ENCODE results near the gene PCDHA1.
"Not testable (repeated sequence)": the region's sequence is repeated elsewhere in the genome, so short reads cannot be mapped to it uniquely, and the experiment has no call there.

Gene PCDHA1

DNA sequence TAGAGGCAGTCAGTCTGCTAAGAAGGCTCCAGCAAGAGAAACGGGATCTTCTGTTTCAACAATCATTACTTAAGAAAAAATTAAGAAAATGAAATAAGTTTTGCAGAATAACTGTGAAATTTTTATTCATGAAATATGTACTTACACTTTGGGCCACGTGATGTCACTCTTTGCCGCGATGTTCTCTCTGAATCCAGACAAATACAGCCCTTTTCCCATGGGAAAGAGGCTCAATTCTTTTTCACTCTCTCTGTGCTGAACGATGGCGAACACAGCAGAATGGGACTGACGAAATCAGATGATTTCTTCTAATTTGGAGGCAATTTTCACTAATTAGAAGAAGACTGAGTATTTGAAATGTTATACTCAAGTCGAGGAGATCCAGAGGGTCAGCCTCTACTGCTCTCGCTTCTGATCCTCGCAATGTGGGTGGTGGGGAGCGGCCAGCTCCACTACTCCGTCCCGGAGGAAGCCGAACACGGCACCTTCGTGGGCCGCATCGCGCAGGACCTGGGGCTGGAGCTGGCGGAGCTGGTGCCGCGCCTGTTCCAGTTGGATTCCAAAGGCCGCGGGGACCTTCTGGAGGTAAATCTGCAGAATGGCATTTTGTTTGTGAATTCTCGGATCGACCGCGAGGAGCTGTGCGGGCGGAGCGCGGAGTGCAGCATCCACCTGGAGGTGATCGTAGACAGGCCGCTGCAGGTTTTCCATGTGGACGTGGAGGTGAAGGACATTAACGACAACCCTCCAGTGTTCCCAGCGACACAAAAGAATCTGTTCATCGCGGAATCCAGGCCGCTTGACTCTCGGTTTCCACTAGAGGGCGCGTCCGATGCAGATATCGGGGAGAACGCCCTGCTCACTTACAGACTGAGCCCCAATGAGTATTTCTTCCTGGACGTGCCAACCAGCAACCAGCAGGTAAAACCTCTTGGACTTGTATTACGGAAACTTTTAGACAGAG is 62.5 kb downstream of the PCDHA1 start, which contains the start of gene PCDHA9:
Gene PCDHA9 (plus strand): TSS at position 244 of the 964 bp plus-strand sequence. CDS start 114 bp downstream, at position 358.
- H3K4me3 ChIP-seq (ENCODE audit: low read length); H3K27ac ChIP-seq (ENCODE audit: low read depth, low read length); H3K4me1 ChIP-seq (ENCODE audit: control insufficient read depth, insufficient read depth, low read length); H3K9ac ChIP-seq (ENCODE audit: low read length); H3K36me3 ChIP-seq (ENCODE audit: control insufficient read depth, insufficient read depth, low read length); H3K27me3 ChIP-seq (ENCODE audit: control insufficient read depth, insufficient read depth, low read length): not testable (repeated sequence)

DNA sequence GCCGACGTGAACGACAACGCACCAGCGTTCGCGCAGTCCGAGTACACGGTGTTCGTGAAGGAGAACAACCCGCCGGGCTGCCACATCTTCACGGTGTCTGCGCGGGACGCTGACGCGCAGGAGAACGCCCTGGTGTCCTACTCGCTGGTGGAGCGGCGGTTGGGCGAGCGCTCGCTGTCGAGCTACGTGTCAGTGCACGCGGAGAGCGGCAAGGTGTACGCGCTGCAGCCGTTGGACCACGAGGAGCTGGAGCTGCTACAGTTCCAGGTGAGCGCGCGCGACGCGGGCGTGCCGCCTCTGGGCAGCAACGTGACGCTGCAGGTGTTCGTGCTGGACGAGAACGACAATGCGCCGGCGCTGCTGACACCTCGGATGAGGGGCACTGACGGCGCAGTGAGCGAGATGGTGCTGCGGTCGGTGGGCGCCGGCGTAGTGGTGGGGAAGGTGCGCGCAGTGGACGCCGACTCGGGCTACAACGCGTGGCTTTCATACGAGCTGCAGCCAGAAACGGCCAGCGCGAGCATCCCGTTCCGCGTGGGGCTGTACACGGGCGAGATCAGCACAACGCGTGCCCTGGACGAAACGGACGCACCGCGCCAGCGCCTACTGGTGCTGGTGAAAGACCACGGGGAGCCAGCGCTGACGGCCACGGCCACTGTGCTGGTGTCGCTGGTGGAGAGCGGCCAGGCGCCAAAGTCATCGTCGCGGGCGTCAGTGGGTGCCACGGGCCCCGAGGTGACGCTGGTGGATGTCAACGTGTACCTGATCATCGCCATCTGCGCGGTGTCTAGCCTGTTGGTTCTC is 64.1 kb downstream of the PCDHA1 start:
- H3K27ac ChIP-seq (ENCODE audit: low read depth, low read length); H3K36me3 ChIP-seq (ENCODE audit: control insufficient read depth, insufficient read depth, low read length); H3K4me3 ChIP-seq (ENCODE audit: low read length); H3K9ac ChIP-seq (ENCODE audit: low read length); H3K4me1 ChIP-seq (ENCODE audit: control insufficient read depth, insufficient read depth, low read length); H3K27me3 ChIP-seq (ENCODE audit: control insufficient read depth, insufficient read depth, low read length): not testable (repeated sequence)

- Histone ChIP-seq H3K27me3 (ENCODE audit: control insufficient read depth, insufficient read depth, low read length) (no peaks in the 10 kb centered on the region), H3K27ac (ENCODE audit: low read depth, low read length) (no peak within 1 kb of the TSS), H3K36me3 (ENCODE audit: control insufficient read depth, insufficient read depth, low read length) (no peaks in the 10 kb centered on the region), H3K4me3 (ENCODE audit: low read length) (no peak within 1 kb of the TSS), H3K4me1 (ENCODE audit: control insufficient read depth, insufficient read depth, low read length) (no peaks in the 10 kb centered on the region), H3K9ac (ENCODE audit: low read length) (no peak within 1 kb of the TSS)
Measured at GRCh38 chr5:140855772-140856674, 70.1 kb downstream of the PCDHA1 start, which contains the start of gene PCDHA10. Gene PCDHA10 (plus strand): TSS chr5:140855897. CDS start chr5:140856049, 152 bp downstream.

DNA sequence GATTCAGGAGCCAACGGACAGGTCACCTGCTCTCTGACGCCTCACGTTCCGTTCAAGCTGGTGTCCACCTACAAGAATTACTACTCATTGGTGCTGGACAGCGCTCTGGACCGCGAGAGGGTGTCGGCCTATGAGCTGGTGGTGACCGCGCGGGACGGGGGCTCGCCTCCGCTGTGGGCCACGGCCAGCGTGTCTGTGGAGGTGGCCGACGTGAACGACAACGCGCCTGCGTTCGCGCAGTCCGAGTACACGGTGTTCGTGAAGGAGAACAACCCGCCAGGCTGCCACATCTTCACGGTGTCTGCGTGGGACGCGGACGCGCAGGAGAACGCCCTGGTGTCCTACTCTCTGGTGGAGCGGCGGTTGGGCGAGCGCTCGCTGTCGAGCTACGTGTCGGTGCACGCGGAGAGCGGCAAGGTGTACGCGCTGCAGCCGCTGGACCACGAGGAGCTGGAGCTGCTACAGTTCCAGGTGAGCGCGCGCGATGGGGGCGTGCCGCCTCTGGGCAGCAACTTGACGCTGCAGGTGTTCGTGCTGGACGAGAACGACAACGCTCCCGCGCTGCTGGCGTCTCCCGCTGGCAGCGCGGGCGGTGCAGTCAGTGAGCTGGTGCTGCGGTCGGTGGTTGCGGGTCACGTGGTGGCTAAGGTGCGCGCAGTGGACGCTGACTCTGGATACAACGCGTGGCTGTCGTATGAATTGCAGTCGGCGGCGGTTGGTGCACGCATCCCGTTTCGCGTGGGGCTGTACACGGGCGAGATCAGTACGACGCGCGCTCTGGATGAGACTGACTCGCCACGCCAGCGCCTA is 71.4 kb downstream of the PCDHA1 start:
- Histone ChIP-seq H3K36me3 (ENCODE audit: control insufficient read depth, insufficient read depth, low read length) (no peaks in the 10 kb centered on the region), H3K27ac (ENCODE audit: low read depth, low read length) (no peak overlapping the region), H3K27me3 (ENCODE audit: control insufficient read depth, insufficient read depth, low read length) (no peaks in the 10 kb centered on the region)

DNA sequence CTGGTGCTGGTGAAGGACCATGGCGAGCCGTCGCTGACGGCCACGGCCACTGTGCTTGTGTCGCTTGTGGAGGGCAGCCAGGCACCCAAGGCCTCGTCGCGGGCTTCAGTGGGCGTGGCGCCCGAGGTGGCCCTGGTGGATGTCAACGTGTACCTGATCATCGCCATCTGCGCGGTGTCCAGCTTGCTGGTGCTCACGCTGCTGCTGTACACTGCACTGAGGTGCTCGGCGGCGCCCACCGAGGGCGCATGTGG is 72.0 kb downstream of the PCDHA1 start:
- Histone ChIP-seq H3K27me3 (ENCODE audit: control insufficient read depth, insufficient read depth, low read length) (no peaks in the 10 kb centered on the region), H3K27ac (ENCODE audit: low read depth, low read length) (no peak overlapping the region), H3K4me3 (ENCODE audit: low read length) (no peak overlapping the region), H3K36me3 (ENCODE audit: control insufficient read depth, insufficient read depth, low read length) (no peaks in the 10 kb centered on the region), H3K4me1 (ENCODE audit: control insufficient read depth, insufficient read depth, low read length) (no peaks in the 10 kb centered on the region), H3K9ac (ENCODE audit: low read length) (no peak overlapping the region)

More for the DNA sequence above, 71.4 kb downstream of the PCDHA1 start:
- no peaks in the 10 kb centered on the region for H3K4me1 ChIP-seq (ENCODE audit: control insufficient read depth, insufficient read depth, low read length)
- H3K4me3 ChIP-seq (ENCODE audit: low read length) = no peak overlapping the region
- H3K9ac ChIP-seq (ENCODE audit: low read length) = no peak overlapping the region

DNA sequence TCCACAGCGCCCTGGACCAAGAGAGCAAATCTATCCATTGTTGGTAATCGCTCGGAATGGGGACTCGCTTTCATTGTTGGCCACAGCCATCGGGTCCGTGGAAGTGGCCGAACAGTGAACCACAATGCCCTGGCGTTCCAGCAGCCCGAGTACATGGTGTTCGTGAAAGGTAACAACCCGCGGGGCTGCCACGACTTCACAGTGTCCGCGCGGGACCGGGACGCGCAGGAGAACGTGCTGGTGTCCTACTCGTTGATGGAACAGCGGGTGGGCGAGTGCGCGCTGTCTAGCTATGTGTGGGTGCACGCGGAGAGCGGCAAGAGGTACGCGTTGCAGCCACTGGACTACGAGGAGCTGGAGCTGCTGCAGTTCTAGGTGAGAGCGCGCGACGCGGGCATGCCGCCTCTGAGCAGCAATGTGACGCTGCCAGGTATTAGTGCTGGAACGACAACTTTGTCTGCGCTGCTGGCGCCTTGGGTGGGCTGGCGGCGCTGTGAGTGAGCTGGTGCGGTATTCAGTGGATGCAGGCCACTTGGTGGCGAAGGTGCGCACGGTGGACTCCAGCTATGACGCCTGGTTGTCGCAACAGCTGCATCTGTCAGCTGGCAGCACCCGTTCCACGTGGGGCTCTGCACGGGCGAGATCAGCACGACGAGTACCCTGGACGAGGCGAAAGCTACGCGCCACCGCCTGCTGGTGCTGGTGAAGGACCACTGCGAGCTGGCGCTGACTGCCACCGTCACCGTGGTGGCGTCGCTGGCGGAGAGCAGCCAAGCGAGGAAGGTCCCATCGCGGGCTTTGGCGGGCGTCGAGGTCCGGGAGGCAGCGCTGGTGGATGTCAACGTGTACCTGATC is 76.7 kb downstream of the PCDHA1 start:
- H3K4me3 ChIP-seq (ENCODE audit: low read length) = no peak overlapping the region
- H3K36me3 ChIP-seq (ENCODE audit: control insufficient read depth, insufficient read depth, low read length) = no peaks in the 10 kb centered on the region
- no peak overlapping the region for H3K9ac ChIP-seq (ENCODE audit: low read length)
- H3K27me3 ChIP-seq (ENCODE audit: control insufficient read depth, insufficient read depth, low read length) = no peaks in the 10 kb centered on the region
- no peak overlapping the region for H3K27ac ChIP-seq (ENCODE audit: low read depth, low read length)
- H3K4me1 ChIP-seq (ENCODE audit: control insufficient read depth, insufficient read depth, low read length) = no peaks in the 10 kb centered on the region

DNA sequence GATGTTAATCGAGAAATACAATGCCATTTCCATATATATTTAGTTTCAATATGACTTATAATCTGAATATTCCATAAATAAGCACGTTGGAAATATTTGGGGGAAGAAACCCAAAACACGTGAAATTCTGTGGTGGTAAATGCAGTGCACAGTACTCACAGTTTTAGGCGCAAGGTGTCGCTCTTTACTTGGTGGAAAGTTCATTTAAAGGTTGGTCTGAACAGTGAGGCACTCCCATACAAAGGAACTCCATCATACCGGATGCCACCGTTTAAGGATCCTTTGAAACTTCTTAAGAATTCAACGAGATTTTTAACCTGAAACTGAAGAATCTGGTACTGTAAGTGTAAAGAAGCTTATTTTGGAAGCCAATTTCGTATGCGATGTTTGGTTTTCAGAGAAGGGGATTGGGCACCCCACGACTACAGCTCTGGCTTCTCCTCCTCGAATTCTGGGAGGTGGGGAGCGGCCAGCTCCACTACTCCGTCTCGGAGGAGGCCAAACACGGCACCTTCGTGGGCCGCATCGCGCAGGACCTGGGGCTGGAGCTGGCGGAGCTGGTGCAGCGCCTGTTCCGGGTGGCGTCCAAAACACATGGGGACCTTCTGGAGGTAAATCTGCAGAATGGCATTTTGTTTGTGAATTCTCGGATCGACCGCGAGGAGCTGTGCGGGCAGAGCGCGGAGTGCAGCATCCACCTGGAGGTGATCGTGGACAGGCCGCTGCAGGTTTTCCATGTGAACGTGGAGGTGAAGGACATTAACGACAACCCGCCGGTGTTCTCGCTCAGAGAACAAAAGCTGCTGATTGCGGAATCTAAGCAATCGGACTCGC is 83.0 kb downstream of the PCDHA1 start, which contains the start of gene PCDHA11:
Gene PCDHA11 (plus strand): TSS at position 237 of the 834 bp plus-strand sequence. CDS start 147 bp downstream, at position 384.
- Histone ChIP-seq H3K27ac (ENCODE audit: low read depth, low read length) (no peak within 1 kb of the TSS), H3K4me1 (ENCODE audit: control insufficient read depth, insufficient read depth, low read length) (no peaks in the 10 kb centered on the region), H3K27me3 (ENCODE audit: control insufficient read depth, insufficient read depth, low read length) (no peaks in the 10 kb centered on the region), H3K36me3 (ENCODE audit: control insufficient read depth, insufficient read depth, low read length) (no peaks in the 10 kb centered on the region), H3K4me3 (ENCODE audit: low read length) (no peak within 1 kb of the TSS), H3K9ac (ENCODE audit: low read length) (no peak within 1 kb of the TSS)

DNA sequence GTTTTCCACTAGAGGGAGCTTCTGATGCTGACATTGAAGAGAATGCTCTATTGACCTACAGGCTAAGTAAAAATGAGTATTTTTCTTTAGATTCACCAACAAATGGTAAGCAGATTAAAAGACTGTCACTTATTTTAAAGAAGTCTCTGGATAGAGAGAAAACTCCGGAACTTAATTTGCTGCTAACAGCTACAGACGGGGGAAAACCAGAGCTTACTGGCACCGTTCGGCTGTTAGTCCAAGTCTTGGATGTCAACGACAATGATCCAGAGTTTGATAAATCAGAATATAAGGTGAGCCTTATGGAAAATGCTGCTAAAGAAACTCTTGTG is 83.6 kb downstream of the PCDHA1 start:
- Histone ChIP-seq H3K36me3 (ENCODE audit: control insufficient read depth, insufficient read depth, low read length) (no peaks in the 10 kb centered on the region), H3K27me3 (ENCODE audit: control insufficient read depth, insufficient read depth, low read length) (no peaks in the 10 kb centered on the region), H3K4me1 (ENCODE audit: control insufficient read depth, insufficient read depth, low read length) (no peaks in the 10 kb centered on the region), H3K4me3 (ENCODE audit: low read length) (no peak overlapping the region), H3K9ac (ENCODE audit: low read length) (no peak overlapping the region), H3K27ac (ENCODE audit: low read depth, low read length) (no peak overlapping the region)

GRCh38 chr5:140870221-140871201 is 84.6 kb downstream of the PCDHA1 start:
- H3K36me3 ChIP-seq (ENCODE audit: control insufficient read depth, insufficient read depth, low read length) = no peaks in the 10 kb centered on the region
- no peaks in the 10 kb centered on the region for H3K4me1 ChIP-seq (ENCODE audit: control insufficient read depth, insufficient read depth, low read length)
- H3K4me3 ChIP-seq (ENCODE audit: low read length) = no peak overlapping the region
- H3K27ac ChIP-seq (ENCODE audit: low read depth, low read length) = no peak overlapping the region
- no peak overlapping the region for H3K9ac ChIP-seq (ENCODE audit: low read length)
- H3K27me3 ChIP-seq (ENCODE audit: control insufficient read depth, insufficient read depth, low read length) = no peaks in the 10 kb centered on the region
